Breast epithelium (tissue), 4 donors: ENCODE data around the gene BFSP2. TPM values are rescaled to one million over a fixed set of nuclear protein-coding genes. Genes with fewer than 3 reads are reported as not detected.

Experiments used
- DNase-seq, 2 donors: peaks; one replicate each; pipeline ENCODE4 v3.0.0-alpha.2; 2019; ENCODE audit warnings: low spot score in 2 of 2
- H3K27ac ChIP-seq, 2 donors: fragments of 200-600 bp; sonication (generic) in 1 of 2; one replicate each; pipeline ENCODE4 v1.5.1; 2016 to 2019; ENCODE audit warnings: mild to moderate bottlenecking in 1 of 2
- H3K27me3 ChIP-seq, 2 donors: fragments of 200-600 bp; sonication (generic) in 1 of 2; one replicate each; pipeline versions ENCODE4 v1.5.1 to v1.6.0; 2017 to 2019; ENCODE audit warnings: control low read depth in 1 of 2, mild to moderate bottlenecking in 1 of 2
- H3K36me3 ChIP-seq: fragments of 200-600 bp; one replicate; pipeline ENCODE4 v1.5.1; 2019
- H3K4me1 ChIP-seq, 2 donors: fragments of 200-600 bp; sonication (generic); one replicate each; pipeline ENCODE4 v1.5.1; 2016 to 2019; ENCODE audit warnings: control low read depth in 1 of 2
- H3K4me3 ChIP-seq, 3 donors: fragments of 200-600 bp; sonication (generic); 1 replicate in 2 of 3; 2 replicates in 1 of 3; pipeline ENCODE4 v1.5.1; 2016 to 2019; ENCODE audit warnings: mild to moderate bottlenecking in 3 of 3, moderate library complexity in 2 of 3
- H3K9me3 ChIP-seq, 2 donors: fragments of 200-600 bp; sonication (generic) in 1 of 2; one replicate each; pipeline ENCODE4 v1.5.1; 2016 to 2019; ENCODE audit warnings: control low read depth in 1 of 2
- CTCF ChIP-seq, 3 donors: fragments of 450-650 bp; IDR thresholded peaks; one replicate each; pipeline ENCODE4 v1.5.1; 2016 to 2017; ENCODE audit warnings: antibody characterized with exemption in 3 of 3, mild to moderate bottlenecking in 3 of 3, moderate library complexity in 3 of 3
- POLR2A ChIP-seq: fragments of 450-650 bp; IDR thresholded peaks from one replicate; pipeline ENCODE4 v1.6.1; 2016; ENCODE audit warnings: antibody characterized with exemption, mild to moderate bottlenecking, moderate library complexity
- POLR2AphosphoS5 ChIP-seq, 3 donors: sonication (generic); formaldehyde crosslinking; IDR thresholded peaks; one replicate each; pipeline ENCODE4 v1.6.1; 2017; ENCODE audit warnings: antibody characterized with exemption in 3 of 3
- intact Hi-C: fragments of 100-400 bp; cut with DNase I; formaldehyde crosslinking; loops from one replicate; pipeline ENCODE4 v1.15.1; 2023; ENCODE audit warnings: low total_unique reads
- total RNA-seq, 3 donors: library from RNA; depleted of rRNA; stranded (reverse); fragments of >200 nt; gene quantifications; one replicate each; pipeline ENCODE4 v1.1.0, GENCODE V29; 2016

BFSP2 gene
- total RNA-seq, 3 donors from 2014 or later: not detected

- Histone ChIP-seq H3K4me1 (peaks cover 0 to 4% of the 10 kb centered on the region in 2 donors), H3K27ac (no peak overlapping the region), H3K9me3 (no peaks in the 10 kb centered on the region), H3K36me3 (no peaks in the 10 kb centered on the region), H3K27me3 (no peaks in the 10 kb centered on the region), H3K4me3 (no peak overlapping the region)
- intact Hi-C loops: loop anchor here (10.0 kb wide), 1 partner anchor 692 kb away; no protein-coding TSS in a partner anchor
- DNase-seq: no peak
- TF ChIP-seq POLR2A (no peak), POLR2AphosphoS5 (IDR thresholded peaks at IDR 0.05) (no peak), CTCF (IDR thresholded peaks at IDR 0.05) (no peak)
Measured at GRCh38 chr3:133426721-133427120, 26.9 kb downstream of the BFSP2 start.

GRCh38 chr3:133428552-133428951, 28.7 kb downstream of the BFSP2 start:
- DNase-seq: peak; percentile 32 to 62
- no peaks in the 10 kb centered on the region for H3K9me3 ChIP-seq
- intact Hi-C loops: loop anchor here (10.0 kb wide), 1 partner anchor 694 kb away; no protein-coding TSS in a partner anchor
- H3K27ac ChIP-seq: no peak overlapping the region
- H3K4me1 ChIP-seq: peaks cover 0 to 3% of the 10 kb centered on the region in 2 donors
- no peaks in the 10 kb centered on the region for H3K36me3 ChIP-seq
- H3K27me3 ChIP-seq: no peaks in the 10 kb centered on the region
- H3K4me3 ChIP-seq: peak overlapping the region in 1 of 3 donors; percentile 15
- TF ChIP-seq POLR2A: no peak
- TF ChIP-seq POLR2AphosphoS5 (IDR thresholded peaks at IDR 0.05): no peak
- TF ChIP-seq CTCF (IDR thresholded peaks at IDR 0.05): no peak

DNA sequence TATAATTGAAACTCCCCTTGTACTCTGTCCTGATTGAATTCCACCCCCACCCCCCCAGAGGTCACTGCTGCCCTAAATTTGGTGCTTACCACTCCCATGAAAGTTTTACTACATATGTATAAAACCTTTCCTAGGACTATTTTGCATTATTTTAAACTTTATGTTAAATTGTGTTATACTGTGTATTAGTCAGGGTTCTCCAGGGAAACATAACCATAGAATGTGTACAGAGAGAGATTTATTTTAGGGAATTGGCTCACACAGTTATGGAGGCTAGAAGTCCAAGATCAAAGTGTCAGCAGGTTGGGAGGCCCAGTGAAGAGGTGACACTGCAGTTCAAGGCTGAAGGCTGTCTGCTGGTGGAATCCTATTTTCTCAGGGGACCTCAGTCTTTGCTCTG, 29.2 kb downstream of the BFSP2 start:
- Histone ChIP-seq H3K4me3 (no peak overlapping the region), H3K36me3 (no peaks in the 10 kb centered on the region), H3K4me1 (no peaks in the 10 kb centered on the region), H3K27me3 (no peaks in the 10 kb centered on the region), H3K9me3 (no peaks in the 10 kb centered on the region), H3K27ac (no peak overlapping the region)
- DNase-seq: no peak
- intact Hi-C loops: loop anchor here (10.0 kb wide), 1 partner anchor 694 kb away; no protein-coding TSS in a partner anchor
- no peak for TF ChIP-seq CTCF (IDR thresholded peaks at IDR 0.05)
- TF ChIP-seq POLR2AphosphoS5 (IDR thresholded peaks at IDR 0.05): no peak
- TF ChIP-seq POLR2A: no peak

GRCh38 chr3:133439563-133439962, 39.7 kb downstream of the BFSP2 start:
- no peak overlapping the region for H3K27ac ChIP-seq
- H3K4me1 ChIP-seq: no peaks in the 10 kb centered on the region
- intact Hi-C loops: no loop called here
- TF ChIP-seq POLR2AphosphoS5 (IDR thresholded peaks at IDR 0.05): no peak
- no peak for TF ChIP-seq CTCF (IDR thresholded peaks at IDR 0.05)
- no peak for TF ChIP-seq POLR2A
- H3K4me3 ChIP-seq: no peak overlapping the region
- no peaks in the 10 kb centered on the region for H3K9me3 ChIP-seq
- H3K36me3 ChIP-seq: no peaks in the 10 kb centered on the region
- no peak for DNase-seq
- H3K27me3 ChIP-seq: no peaks in the 10 kb centered on the region

- H3K36me3 ChIP-seq: no peaks in the 10 kb centered on the region
- no peak for DNase-seq
- TF ChIP-seq POLR2A (no peak), CTCF (IDR thresholded peaks at IDR 0.05) (no peak), POLR2AphosphoS5 (IDR thresholded peaks at IDR 0.05) (no peak)
- H3K9me3 ChIP-seq: no peaks in the 10 kb centered on the region
- intact Hi-C loops: no loop called here
- H3K4me1 ChIP-seq: no peaks in the 10 kb centered on the region
- H3K27ac ChIP-seq: no peak overlapping the region
- H3K27me3 ChIP-seq: no peaks in the 10 kb centered on the region
- no peak overlapping the region for H3K4me3 ChIP-seq
Measured at GRCh38 chr3:133440652-133441051, 40.8 kb downstream of the BFSP2 start.
